DMS79 (cell line): ENCODE results near the gene RUNX2.
"Not testable (repeated sequence)": the region's sequence is repeated elsewhere in the genome, so short reads cannot be mapped to it uniquely, and the experiment has no call there.

ENCODE experiments used
- DNase-seq: peaks from one replicate; lab custom pipeline; 2025; lab: John Stamatoyannopoulos, UW

RUNX2 gene

DNA sequence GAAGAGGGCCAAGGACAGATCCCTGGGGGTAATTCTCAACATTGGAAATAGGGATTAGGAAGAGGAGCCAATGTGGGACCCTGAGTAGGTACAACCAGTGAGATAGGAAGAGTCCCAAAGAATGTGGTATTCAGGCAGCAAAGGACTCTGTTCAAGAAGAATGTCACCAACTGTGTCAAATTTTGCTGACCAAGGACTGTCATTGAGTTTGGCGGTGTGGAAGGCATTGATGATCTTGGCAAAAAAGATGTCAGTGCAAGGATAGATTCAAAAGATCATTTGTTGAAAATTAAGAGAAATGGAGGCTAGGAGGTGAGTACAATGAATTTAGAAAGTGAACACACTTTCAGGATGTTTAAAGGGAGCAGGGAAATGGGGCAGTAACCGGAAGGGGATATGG lies 132.0 kb downstream of the RUNX2 start:
- DNase-seq = no peak

DNA sequence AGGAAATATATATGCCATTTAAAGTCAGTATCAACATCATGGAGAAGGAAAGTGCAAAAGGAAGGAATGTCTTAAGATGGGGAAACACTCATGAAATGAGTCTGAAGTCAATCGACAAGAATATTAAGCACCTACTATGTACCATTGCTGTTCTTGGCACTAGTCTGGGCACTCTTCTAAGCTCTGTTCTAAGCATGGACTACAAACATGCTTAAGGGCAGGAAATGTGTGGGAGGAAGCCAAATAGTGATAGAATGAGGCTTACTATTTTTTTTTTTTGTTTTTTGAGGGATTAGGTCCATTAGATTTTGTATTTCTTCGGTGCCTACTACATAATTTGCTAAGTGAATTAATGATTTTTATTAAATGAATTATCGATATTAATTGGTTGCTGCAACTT lies 133.4 kb downstream of the RUNX2 start:
- DNase-seq = no peak

DNA sequence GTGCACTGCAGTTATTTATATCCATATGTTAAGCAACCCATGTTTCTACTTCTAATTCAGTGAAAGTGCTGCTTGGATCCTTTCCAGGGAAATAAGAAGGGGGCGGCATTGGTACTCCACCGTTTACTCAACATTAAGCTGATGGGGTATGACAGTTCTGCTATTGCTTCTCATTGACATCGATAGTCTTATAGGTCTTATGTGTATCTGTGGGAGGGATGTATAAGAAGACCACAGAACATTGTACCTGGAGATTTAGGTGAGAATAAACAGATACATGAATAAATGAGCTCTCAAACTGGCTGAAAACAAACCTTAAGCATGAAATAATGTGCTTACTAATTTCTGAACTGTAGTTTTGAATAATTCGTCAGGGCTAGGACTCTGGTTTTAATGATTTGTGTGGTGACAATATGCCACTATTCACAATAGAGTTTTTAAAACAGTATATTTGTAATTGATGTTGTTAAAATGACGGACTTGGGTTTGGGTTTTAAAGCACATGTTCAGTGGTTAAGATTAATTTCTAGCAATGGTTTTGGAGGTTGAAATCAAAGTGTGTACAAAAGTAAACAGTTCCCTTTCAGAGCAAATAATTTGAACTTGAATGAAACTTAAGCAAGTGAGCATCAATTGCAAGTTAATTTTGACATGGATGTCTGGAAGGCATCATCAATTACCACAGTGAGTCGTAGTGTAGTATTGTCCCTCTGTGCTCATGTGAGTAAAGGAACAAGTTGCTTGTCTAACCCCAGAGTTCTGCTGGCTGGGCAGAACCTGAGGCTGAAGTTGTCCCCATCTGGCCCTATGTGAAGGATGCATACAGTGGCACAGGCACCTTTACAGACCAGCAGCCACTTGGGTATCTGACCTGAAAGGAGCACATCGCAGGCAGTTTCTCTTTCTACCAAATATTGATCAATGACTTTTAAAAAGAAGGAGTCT lies 134.3 kb downstream of the RUNX2 start:
- DNase-seq = no peak

DNA sequence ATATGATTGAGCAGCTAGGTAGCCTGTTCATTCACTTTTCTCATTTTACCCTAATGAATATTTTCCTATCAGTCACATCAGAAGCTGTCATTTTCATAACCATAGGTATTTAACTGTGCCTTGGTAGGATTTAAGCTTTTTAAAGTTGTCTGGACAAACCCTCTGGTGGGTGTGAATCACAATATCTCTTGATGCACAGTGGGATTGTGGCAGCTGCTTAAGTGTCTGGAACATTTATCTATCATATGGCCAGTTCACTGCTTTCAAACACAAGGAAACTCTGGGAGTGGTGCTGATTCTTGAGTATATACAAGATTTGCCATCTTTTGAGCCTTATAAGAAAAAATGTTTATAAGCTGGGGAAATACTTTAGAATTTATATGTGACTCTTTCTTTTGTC lies 136.6 kb downstream of the RUNX2 start:
- DNase-seq = no peak

DNA sequence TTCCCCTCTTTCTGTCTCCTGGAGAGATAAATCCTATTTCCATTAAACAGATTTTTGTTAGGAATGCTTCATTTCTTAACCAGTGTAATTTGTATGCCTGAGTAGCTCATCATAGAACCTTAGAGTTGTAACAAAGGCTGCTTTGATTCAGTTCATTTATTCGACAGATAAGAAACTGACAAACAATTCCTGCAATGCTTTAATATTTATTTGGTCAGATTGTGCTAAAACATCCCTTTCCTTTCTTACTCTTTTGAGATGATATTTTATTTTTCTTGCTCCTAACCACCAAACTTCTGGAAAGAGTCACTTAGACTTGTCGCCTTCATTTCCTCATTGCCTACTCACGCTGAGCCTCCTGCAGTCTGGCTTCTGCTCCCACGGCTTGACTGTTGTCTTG lies 138.6 kb downstream of the RUNX2 start:
- DNase-seq = no peak

DNA sequence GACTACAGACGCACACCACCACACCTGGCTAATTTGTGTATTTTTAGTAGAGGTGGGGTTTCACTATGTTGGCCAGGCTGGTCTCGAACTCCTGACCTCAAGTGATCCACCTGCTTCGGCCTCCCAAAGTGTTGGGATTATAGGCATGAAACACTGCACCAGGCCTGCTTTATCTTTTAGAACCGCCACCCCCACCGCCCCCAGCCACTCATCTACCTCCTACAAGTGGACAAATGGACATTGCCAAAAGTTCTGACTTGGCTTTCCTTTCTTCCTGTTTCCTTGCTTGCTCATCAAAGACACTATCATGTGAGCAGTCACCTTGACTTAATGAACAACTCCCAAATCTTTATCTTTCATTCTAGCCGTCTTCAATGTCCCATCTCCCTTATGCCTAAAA lies 139.3 kb downstream of the RUNX2 start:
- not testable (repeated sequence) for DNase-seq

DNA sequence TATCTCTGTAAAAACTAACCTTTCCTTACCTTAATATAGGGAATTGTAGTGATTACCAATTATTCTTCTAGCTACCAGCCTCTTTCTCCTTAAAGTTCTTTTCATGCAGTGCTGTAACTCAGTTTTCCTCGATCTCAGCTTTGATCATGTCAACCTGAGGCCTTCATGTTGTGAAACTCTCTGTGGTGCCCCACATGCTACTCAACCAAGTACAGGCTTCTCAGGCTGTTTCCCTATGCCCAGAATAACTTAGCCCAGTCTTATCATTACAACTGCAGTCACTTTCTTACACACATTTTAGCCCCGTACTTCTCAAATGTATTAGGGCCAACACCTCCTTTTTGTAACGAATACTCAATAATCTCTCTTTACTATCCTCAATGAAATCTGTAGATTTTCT lies 139.7 kb downstream of the RUNX2 start:
- DNase-seq = no peak

DNA sequence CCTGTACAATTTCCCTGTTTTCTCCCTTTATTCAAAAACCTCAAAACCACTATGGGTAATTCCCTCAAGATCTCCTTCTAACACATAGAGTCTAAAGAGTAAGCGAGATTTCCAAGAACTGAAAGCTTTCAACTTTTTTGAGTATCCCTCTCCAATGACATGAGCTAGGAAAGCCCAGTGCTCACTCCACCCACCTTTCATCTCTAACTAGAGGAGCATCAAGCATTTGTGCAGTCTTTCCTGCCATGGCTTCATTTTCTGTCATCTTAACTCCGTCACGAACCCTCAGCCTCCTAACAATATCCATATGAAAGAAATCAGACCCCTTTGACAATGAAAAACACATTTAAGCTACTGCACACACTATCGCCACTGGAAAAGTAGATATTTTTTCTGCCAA lies 141.5 kb downstream of the RUNX2 start:
- DNase-seq = no peak

DNA sequence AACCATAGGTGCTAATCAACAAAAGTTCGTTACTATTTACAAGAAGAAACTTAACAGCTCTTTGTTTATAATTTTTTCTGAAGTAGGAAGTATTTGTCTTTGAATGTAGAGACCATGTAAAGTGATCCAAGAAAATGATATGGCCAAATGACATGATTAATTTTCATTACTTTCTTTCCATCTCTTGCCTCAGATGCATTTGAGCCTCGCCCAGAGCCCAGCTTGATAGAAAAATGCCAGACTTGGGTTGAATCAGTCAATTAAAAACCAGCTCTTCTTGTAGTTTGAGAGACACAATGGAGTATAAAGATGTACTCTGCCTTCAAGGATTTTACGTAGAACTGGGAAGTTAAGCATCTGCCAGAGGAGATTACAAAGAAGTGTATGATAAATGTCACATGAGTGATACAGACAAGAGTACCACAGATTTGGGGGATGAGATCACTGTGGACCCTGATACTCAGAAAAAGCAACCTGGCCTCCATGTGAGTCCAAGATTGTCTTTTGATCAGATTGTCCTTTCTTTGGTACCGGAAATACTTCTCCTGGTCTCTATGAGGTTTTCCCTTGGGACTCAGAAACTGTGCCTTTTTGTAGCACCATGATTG lies 142.1 kb downstream of the RUNX2 start:
- no peak for DNase-seq

DNA sequence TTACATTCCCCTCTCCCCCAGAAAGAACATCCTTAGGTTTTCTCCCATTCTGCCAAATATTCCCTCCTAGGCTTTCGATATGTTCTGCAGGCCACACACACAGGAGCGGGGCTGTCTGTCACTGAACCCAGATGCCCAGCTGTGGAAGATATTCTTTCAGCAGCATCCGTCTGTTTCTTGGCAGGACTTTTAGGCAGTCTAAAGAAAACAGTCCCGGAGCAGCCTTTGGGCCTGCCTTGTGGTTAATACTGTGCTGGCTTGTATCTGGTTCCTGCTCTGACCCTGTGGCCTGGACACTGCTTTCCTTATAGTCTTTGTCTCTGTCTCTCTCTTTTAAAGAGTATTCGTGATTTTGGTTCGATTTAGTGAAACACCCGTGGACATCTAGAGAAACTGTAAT lies 144.3 kb downstream of the RUNX2 start:
- no peak for DNase-seq

DNA sequence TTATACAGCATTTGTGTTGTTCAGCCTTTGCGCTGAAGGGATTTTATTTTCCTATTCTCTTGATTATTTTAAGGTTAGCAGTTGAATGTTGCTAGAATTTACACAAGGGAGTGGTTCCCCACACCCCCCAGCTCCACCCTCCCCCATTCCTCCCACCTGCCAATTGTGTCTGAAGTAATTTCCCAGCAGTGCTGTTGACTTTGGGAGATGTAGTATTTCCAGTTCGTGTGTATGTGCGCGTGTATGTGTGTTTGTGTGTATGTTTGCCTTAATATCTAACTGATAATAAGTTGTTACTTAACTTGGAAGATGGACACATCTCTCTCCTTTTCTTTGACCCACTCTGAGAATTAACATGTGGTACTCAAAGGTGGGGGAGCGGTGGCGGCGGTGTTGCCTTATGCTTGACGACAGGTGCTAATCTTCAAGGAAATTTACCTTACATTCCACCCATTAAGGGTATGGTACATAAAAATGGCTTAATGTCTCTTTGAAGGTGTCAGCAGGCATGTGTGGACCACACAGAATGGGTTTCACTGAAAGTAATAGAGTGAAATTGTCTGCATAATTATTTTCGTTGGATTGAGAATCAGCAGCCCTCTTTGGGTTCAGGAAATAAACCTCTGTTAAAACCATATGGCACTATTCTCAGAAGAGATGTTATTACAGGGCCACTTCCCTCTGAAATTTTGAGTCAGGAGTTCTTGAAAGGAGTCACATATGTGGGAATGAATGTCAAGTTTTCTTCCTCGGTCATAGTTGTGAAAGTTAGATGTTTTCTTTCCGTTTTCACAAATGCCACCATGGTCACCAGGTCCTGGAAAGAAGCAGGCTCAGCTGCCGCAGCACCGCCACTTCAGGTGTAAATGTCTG lies 145.2 kb downstream of the RUNX2 start:
- no peak for DNase-seq

DNA sequence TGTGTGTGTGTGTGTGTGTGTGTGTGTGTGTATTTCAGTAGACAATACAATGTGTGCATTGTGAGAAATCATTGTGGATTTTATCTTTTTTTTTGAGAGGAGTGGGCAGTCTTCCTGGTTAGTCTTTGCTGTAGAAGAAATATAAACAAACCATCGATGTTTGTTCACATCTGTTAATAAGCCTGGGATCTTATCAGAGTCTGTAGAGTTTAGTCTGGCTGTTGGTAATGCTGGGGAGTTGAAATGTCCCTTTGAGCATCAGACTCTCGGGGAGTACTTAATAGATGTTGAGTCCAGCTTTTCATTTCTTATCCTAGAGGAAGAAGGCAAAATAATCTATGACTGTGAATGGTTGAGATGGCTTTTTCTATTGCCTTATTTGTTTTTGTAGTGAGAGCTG lies 146.2 kb downstream of the RUNX2 start:
- DNase-seq = no peak

DNA sequence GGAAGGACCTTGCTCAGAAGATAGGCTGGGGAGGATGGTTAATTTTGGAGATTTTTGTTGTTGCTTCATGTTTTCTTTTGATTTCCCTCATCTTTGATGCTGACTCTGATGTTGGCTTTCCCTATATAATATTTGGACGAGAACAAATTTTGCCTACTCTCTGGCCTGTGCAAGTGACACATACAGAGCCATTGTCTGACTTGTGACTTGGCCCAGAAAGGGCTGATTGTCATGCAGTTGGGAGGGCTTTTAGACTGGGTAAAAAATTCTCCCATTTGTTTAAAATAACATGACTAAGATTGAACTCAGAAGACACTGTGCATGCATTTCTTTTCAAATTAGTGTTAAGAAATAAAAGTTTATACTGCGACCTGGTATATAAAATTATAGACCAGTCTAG lies 148.2 kb downstream of the RUNX2 start:
- no peak for DNase-seq

DNA sequence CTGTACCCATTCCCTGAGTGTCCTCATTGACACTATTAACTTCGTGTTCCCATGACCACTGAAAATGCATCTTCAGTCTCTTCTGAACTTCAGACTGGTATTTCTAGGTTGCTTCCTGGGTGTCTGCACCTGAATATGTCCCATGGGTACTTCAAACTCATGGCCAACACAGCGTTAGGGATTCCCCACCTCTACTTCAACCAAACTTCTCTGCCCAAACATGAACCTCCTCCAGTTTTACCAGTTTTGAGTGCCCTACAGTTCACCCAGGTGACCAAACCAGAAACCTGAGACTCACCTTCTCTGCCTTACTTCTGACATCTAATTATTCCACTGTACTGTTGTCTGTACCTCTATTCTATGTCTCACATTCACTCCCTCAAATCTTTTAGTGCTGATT lies 149.1 kb downstream of the RUNX2 start:
- DNase-seq = peak; percentile 25

DNA sequence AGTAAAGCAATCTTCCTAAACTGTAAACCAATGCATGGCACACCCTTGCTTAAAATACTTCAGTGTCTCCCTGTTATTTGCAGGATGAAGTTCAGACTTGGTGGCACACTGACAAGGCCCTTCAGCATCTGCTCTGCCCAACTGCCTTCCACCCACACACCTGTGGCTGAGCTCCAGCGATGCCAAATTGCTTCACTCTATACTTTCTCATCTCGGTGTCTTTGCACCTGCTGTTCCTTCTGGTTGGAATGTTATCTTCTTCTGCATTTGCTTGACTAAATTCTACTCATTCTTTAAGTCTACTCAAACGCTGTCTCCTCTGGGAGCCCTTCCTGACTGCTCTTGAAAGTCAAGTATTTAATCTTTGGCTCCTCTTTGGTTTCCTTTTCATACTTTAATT lies 149.7 kb downstream of the RUNX2 start:
- DNase-seq = no peak

DNA sequence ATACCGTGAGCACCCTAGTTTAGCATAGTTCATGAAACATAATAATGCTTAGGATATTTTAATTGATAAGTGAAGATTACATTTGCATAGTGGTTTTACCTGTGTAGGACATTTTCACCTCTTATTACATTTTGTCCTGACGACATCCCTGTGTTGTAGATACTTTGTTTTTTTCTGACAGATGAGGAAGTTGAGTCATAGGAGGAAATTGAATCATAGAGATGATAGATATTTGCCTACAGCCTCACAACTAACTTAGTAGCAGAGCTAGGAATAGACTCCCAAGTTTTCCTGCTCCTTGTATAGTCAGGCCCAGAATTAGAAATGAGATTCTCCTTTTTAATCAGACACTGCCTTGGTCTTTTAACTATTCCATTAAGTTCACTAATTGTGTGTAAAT lies 150.1 kb downstream of the RUNX2 start:
- no peak for DNase-seq

DNA sequence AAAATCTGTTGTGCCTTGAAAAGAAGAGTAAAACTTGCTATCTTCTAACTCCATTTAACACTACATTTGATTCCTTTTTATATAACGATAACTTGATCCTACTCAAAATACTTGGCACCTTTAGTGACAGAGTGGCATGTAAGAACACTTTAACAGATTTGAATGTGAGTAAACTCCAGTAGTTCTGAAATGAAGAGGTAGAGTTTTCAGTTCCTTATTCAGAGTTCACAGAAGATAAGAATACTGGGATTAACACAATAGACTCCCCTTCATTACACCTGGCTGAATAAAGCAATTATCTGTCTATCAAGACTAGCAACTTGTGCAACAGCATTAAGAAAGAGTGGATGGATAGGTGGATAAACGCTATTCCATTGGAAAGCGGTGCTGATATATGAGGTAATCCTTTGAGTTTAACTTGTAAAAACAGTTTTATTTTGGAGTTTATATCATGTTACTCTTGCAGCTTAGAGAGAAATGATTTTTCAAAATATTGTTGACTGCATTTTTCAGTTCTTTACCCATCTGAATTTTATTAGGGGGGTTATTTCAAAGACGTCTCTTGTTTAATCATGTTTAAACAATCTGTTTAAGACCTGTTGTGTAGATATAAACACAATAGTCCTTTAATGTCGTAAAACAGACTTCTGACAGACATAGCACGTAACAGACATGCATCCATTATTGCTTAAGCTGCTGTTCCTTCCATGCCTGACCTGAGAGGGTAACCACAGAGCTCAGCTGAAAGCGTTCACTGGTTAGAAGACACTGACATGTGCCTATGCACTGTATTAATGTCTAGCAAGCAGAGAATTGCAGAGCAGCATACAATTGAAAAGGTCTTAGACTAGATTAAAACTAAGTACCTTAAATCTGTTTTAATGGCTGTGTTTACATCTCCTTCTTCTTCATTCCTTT lies 152.0 kb downstream of the RUNX2 start:
- DNase-seq = peak; percentile 82

DNA sequence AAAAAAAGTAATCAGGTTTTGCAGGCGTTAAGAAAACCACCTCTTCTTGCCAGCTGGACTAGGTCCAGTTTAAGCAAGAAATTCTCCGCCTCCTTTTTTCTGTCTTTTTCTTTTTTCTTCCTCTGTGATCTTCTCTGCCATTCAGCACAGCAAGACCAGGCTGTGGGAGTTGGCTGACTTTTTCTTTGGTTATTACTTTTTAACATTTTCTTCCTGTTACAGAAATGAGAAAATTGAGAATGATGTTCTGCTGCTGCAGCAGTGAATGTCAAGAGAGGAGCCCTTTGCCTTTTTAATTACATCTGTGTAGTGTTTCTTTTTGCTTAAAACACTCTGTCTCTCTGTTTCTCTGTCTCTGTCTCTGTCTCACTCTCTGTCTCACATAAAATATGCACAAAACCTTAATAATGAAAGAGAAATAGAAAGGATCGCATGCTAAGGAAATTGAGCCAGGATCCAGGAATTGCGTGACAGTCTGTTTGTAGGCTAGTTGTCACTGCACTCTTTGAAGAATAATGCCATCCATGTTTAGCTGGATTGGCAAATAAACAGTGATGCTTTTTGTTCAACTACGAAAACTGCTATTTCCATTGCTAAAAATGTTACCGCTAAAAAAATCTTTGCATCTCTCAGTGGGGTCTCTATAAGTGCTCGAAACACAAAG lies 152.8 kb downstream of the RUNX2 start:
- DNase-seq = no peak

DNA sequence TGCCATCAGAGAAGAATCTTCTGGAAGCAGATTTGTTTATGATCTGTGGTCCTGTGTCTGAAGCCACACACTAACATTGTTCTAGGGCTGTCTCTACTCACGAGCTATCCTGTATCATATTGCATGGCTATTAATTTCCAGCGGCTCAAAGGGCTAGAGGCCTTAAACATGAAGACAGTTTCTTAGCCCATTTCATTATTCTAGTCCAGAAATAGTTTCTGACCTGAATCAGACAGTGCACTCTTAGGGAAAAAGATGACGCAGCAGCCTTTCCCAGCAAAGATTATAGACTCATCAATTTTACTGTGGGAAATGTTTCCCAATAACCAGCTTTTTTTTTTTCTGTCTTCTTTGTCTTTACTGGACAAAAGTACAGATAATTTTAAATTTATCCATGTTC lies 154.9 kb downstream of the RUNX2 start:
- DNase-seq = no peak

DNA sequence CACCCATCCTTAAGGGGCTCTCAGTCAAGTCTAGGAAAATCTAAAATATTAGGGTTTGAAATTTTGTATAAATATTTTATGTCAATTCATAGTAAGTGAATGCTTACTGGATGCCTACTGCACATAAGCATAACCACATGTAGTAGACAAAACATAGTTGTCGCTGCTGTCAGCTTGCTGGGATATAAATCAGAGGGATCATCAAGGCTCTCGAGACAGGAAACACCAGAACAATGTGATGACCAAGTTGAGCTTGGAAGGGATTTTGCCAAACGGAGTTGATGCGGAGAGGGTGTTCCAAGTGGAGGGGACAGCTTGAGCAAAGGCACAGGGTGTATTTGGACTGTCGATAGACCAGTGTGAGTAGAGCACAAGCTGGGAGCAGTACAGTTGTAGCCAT lies 155.4 kb downstream of the RUNX2 start:
- DNase-seq = no peak

DNA sequence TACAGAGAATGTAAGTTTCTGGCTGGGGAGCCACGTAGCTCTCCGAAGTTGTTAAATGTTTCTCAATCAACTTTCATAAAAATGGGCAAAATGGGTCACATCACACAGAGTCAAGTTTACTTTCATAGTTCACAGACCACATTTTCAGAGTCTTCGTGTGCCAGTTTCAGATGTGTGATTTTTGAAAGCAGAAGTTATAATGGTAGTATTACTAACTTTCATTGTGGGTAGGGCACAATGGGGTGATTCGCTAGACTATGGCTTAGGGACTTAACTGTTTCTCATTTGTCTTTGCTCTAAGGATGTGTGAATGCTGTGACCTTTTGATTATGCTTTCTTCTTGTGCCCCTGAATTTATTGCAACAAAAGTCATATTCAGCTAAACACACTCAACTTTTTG lies 158.6 kb downstream of the RUNX2 start:
- no peak for DNase-seq
